ENCODE results near the gene TRA2B. TPM values are rescaled to one million over a fixed set of nuclear protein-coding genes. Genes with fewer than 3 reads are reported as not detected.

TRA2B gene
- total and polyA plus RNA-seq, 2 of the 8 experiments (the other 6 are each of a cell fraction or from before 2014, with no cell fraction given), result 206 to 274 TPM

GRCh38 chr3:185936814-185937688 lies 763 bp downstream of the TRA2B start (continued):
- TF ChIP-seq CHD7 (IDR thresholded peaks at IDR 0.05; ENCODE audit: insufficient replicate concordance, low read length) (no peak), RBBP5 (IDR thresholded peaks at IDR 0.05; ENCODE audit: borderline replicate concordance, low read depth, low read length) (peak; percentile 88; the same call in 1 of the 2 replicates), GABPA (IDR thresholded peaks at IDR 0.05; ENCODE audit: borderline replicate concordance, insufficient read depth, low read length) (no peak), HDAC6 (IDR thresholded peaks at IDR 0.05; ENCODE audit: low read depth, low read length) (no peak), MAX (IDR thresholded peaks at IDR 0.05) (peak; percentile 91), PHF8 (conservative IDR thresholded peaks at IDR 0.05; ENCODE audit: low read depth, low read length) (no peak), KDM4A (IDR thresholded peaks at IDR 0.05; ENCODE audit: low read depth, low read length, severe bottlenecking) (peak; percentile 23), ASH2L (IDR thresholded peaks at IDR 0.05; ENCODE audit: low read length) (peak; percentile 82), JUN (IDR thresholded peaks at IDR 0.05; ENCODE audit: low read depth, low read length) (no peak)

Data from H1 (cell line).